Measurements from ENCODE around the gene SLC16A10. TPM values are rescaled to one million over a fixed set of nuclear protein-coding genes. Genes with fewer than 3 reads are reported as not detected.
"Not testable (repeated sequence)": the region's sequence is repeated elsewhere in the genome, so short reads cannot be mapped to it uniquely, and the experiment has no call there.

SLC16A10 gene
- total RNA-seq, 1 donor = not detected

DNA sequence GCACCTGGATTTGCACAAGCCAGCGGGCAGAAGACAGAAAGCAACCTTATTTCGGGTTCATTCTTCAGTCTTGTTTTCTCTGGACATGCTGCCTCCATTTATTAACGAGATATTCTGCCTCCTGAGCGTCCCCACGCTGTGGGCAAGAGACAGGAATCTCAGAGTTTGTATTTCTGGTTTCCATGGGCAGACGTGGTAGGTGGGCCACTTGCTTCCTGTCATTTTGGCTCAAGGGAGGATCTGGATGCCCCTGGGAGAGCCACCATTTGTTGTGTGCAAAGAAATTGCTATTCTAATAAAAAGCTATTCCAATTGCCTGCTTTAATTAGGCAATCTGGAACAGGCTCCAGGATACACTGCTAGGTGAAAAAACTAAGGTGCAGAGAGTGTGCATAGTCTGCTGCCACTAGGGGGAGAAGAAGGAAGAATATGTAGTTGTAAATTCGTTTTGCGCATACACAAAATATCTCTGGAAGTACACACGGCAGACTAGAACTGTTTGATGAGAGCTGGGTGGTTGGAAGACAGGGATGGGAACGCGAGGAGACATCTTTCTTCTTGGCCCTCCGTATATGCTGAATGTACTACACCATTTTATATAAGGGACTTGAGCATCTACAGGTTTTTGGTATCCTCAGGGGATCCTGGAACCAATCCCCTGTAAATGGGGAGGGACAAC, 30.1 kb upstream of the SLC16A10 start:
- TF ChIP-seq, protein P1, sequence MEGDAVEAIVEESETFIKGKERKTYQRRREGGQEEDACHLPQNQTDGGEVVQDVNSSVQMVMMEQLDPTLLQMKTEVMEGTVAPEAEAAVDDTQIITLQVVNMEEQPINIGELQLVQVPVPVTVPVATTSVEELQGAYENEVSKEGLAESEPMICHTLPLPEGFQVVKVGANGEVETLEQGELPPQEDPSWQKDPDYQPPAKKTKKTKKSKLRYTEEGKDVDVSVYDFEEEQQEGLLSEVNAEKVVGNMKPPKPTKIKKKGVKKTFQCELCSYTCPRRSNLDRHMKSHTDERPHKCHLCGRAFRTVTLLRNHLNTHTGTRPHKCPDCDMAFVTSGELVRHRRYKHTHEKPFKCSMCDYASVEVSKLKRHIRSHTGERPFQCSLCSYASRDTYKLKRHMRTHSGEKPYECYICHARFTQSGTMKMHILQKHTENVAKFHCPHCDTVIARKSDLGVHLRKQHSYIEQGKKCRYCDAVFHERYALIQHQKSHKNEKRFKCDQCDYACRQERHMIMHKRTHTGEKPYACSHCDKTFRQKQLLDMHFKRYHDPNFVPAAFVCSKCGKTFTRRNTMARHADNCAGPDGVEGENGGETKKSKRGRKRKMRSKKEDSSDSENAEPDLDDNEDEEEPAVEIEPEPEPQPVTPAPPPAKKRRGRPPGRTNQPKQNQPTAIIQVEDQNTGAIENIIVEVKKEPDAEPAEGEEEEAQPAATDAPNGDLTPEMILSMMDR (IDR thresholded peaks at IDR 0.05; ENCODE audit: insufficient read depth, low read depth, low read length) = peak; percentile 87
- DNase-seq (ENCODE audit: low read depth) = peak; percentile 55

DNA sequence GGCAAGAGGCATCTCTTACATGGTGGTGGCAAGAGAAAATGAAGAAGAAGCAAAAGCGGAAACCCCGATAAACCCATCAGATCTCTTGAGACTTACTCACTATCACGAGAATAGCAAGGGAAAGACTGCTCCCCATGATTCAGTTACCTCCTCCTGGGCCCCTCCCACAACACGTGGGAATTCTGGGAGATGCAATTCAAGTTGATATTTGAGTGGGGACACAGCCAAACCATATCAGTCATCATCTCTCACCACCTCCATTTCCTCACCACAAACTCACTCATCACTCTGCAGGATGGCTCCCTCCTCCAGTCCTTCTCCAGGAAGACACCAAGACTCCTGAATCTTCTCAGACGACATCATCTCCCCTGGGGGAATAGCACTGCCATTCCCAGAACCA, 25.8 kb upstream of the SLC16A10 start:
- DNase-seq (ENCODE audit: low read depth) = no peak
- H3K4me3 ChIP-seq (ENCODE audit: low read depth, low read length) = no peak overlapping the region
- TF ChIP-seq, protein P1 (IDR thresholded peaks at IDR 0.05; ENCODE audit: insufficient read depth, low read depth, low read length) = no peak

More for the DNA sequence above, 30.1 kb upstream of the SLC16A10 start:
- no peak overlapping the region for H3K4me3 ChIP-seq (ENCODE audit: low read depth, low read length)

DNA sequence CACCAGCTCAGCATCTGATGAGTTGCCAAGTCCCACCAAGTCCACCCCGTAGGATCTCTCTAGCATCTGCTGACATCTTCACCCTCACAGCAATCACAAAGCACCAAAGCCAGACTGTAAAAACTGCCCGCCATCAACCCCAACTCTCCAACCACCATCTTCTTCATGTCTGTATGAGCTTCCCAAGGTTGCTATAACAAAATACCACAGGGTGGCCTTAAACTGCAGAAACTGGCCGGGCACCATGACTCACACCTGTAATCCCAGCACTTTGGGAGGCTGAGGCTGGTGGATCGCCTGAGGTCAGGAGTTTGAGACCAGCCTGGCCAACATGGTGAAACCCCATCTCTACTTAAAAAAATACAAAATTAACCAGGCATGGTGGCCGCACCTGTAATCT, 25.3 kb upstream of the SLC16A10 start:
- H3K4me3 ChIP-seq (ENCODE audit: low read depth, low read length); DNase-seq (ENCODE audit: low read depth): not testable (repeated sequence)

DNA sequence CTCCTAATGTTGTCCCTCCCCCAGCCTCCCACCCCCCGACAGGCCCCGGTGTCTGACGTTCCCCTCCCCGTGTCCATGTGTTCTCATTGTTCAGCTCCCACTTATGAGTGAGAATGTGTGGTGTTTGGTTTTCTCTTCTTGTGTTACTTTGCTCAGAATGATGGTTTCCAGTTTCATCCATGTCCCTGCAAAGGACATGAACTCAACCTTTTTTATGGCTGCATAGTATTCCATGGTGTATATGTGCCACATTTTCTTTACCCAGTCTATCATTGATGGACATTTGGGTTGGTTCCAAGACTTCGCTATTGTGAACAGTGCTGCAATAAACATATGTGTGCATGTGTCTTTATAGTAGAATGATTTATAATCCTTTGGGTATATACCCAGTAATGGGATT, 24.4 kb upstream of the SLC16A10 start:
- not testable (repeated sequence) for H3K4me3 ChIP-seq (ENCODE audit: low read depth, low read length); DNase-seq (ENCODE audit: low read depth)

DNA sequence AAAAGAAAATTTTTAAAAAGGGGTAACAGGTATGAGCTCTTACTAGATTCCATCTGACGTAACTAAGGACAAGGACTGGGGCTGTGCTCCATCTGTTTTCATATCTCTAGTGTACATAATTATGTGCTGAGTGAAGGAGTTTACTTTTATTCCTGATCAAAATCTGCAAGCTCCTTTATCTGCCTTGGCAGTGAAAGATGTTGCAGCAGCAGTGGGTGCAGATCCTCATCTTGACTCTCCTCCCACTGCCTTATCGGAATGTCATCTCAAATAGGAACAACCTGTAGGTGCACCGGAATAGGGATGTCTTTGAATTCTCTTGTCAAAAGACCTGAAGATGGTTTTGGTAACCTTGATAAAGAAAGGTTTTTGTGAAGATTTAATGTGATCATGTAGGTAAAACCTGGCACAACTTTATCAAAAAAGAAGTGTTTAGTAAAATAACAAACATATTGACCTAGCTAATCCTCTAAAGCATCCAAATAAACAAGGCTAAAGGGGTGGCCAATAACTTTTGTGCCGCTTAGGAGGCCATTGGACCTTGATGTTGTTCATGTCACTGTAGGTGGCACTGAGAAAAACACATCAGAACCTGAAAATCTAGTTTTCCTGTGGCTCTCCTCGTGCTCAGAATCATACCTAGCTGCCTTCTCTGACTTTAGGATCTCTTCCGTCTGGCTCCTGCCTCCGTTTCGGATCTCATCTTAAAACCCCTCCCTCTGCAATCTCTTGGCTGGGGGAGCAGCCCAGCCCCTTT, 19.0 kb upstream of the SLC16A10 start:
- TF ChIP-seq, protein P1 (IDR thresholded peaks at IDR 0.05; ENCODE audit: insufficient read depth, low read depth, low read length) = no peak
- H3K4me3 ChIP-seq (ENCODE audit: low read depth, low read length) = no peak overlapping the region
- no peak for DNase-seq (ENCODE audit: low read depth)

DNA sequence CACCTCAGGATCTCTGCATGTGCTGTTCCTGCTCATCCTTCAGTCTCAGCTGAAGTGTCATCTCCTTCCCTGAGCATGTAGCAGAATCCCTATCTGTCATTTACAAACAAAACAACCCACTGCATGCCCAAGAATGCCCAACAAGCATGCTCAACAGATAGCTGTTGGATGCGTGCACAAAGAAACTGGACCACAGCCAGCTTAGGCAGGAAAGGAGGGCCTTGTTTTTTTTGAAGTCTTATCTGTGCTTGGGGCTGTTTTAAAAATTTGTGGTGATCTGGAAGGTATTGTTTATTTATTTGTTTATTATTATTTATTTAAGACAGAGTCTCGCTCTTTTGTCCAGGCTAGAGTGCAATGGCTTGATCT, 18.5 kb upstream of the SLC16A10 start:
- no peak overlapping the region for H3K4me3 ChIP-seq (ENCODE audit: low read depth, low read length)
- DNase-seq (ENCODE audit: low read depth) = no peak
- TF ChIP-seq, protein P1 (IDR thresholded peaks at IDR 0.05; ENCODE audit: insufficient read depth, low read depth, low read length) = no peak

DNA sequence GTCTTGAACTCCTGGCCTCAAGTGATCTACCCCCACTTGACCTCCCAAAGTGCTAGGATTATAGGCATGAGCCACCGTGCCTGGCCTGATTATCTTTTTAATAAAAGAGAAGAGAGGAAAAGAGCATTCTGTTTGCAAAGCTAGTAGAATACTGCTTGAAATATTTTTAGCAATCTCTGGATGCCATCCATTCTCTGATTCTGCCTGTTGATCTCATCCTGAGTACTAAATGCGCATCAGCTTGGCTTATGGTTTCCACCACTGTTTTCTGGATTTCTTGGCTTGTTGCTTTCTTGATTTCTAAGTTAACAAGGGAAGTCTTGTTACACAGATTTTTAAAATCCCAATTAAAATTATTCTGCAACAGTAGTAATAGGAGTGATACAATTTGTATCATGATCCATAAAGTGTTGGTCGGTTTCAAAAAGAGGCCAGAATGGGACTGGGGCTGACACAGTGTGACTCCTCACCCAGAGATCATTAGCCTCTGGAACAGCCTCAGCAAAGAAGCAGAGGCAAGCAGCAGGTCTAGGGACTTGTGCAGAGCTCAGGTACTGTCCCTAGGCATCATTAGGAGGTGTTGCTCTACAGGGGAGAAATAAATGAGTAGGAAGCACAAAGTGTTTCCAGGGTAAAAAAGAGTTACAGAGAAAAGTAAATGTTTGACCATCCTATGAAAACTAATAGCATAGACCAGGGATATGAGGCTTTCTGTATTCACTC, 17.8 kb upstream of the SLC16A10 start:
- TF ChIP-seq, protein P1 (IDR thresholded peaks at IDR 0.05; ENCODE audit: insufficient read depth, low read depth, low read length) = no peak
- H3K4me3 ChIP-seq (ENCODE audit: low read depth, low read length) = no peak overlapping the region
- no peak for DNase-seq (ENCODE audit: low read depth)
